Activated T-cell treated with anti-CD3 and anti-CD28 coated beads for 48 hours (primary cell): ENCODE measurements around the gene ZNF519.

Experiments
- DNase-seq: peaks from one replicate; pipeline ENCODE4 v3.0.0-alpha.2; 2020; ENCODE audit warnings: low read depth

Gene ZNF519

DNA sequence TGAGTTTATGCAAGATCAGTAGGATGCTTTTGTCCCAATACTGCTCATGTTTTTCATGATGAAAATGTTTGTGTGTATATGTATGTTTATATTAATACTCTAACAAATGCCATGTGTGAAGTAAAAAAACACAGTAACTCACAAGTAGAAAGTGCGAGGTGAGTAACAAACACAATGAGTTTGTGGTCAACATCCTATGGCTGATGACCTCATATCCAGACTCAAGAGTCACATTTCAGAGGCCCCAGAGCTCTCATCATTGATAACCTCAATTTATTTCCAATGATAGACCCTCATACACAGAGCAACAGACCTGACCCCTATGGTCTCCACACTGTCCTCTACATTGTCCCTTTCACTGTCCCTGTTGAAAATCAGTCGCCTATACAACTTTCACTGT, 34.5 kb downstream of the ZNF519 start:
- DNase-seq, result no peak

DNA sequence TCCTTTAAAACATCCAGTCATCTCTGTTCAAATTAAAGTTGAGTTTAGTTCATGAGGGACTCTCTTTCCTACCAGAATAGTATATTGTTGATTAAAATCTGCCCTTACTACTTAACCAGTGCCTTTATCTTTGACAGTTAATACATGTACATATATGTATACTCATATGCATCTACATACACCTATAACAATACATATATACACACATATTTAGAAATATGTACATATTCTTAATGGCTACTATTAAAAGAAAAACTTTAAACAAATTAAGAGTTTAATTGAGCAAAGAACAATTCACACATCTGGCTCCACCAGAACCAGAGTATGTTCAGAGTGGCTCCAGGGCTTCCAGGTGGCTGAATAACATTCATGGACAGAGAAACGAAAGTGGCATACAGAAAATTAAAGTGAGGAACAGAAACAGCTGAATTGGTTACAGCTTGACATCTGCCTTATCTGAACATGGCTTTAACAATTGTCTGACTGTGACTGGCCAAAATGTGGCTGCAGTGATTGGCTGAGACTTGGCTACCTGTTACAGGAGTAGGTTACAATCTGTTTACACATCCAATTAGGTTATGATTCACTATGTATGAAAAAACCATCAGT, 38.8 kb downstream of the ZNF519 start:
- no peak for DNase-seq

DNA sequence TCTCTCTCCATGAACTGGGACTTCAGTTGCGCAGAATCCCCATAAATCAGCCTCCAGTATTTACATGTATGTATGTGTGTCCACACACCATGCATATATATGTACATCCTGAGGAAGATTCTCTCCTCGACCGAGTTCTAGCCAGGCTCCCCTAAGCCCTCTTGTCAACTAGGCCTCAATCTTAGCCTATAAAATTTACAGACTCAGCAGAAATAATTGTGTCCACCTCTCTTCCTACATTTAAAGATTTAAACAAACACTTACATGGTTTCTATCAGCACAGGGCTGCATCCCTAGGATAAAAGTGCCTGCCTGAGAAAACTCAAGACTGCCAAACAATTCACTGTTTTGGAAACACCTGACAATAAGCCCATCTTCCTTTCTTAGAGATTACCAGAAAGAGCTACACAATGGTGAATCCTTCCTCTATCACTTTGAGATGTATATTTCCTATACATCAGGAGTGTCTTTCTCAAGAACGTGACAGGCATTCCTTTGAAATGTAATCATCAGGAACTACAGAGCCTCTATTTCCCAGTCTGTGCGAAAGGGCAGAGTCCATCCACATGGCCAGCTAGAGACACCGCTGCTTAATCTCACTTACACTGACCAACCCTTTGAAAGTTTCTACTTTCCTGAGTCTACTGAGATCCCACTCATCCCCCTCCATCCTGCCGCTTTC, 39.5 kb downstream of the ZNF519 start:
- DNase-seq, result no peak

DNA sequence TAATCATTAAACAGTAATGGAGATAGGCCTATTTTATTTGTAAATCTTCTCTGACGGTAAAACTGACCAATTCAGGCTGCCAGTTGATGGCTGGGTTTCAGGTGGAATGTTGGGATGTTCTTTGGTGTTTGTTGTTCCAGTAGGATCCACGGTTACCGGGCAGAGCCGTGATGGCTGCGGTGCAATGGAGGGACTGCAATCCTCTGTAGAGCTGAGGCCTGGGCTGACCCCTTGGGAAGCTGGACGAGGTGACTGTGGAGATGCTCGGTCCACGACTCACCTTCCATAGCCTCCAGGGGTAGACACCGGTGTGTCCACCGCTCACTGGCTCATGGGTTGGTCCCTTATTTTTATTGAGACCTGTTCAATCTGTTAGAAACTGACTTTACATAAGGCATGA, 42.5 kb downstream of the ZNF519 start:
- no peak for DNase-seq

DNA sequence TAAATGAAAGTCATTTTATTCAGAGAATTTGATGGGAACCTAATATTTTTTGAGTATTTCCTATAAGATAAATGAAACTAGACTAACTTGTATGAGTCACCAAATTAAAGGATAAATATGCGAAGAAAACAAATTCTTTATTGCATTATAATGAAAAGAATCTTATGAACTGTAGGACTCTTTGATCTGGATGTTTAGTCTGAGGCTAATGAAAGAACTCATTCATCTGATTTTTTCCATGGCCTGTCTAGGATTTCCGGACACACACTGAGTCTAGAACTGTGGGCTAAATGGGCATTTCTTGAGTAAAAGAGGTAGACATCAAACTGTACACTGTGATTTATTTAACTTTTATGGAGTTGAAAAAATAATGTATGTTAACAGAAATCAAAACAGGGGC, 43.0 kb downstream of the ZNF519 start:
- DNase-seq, result no peak

DNA sequence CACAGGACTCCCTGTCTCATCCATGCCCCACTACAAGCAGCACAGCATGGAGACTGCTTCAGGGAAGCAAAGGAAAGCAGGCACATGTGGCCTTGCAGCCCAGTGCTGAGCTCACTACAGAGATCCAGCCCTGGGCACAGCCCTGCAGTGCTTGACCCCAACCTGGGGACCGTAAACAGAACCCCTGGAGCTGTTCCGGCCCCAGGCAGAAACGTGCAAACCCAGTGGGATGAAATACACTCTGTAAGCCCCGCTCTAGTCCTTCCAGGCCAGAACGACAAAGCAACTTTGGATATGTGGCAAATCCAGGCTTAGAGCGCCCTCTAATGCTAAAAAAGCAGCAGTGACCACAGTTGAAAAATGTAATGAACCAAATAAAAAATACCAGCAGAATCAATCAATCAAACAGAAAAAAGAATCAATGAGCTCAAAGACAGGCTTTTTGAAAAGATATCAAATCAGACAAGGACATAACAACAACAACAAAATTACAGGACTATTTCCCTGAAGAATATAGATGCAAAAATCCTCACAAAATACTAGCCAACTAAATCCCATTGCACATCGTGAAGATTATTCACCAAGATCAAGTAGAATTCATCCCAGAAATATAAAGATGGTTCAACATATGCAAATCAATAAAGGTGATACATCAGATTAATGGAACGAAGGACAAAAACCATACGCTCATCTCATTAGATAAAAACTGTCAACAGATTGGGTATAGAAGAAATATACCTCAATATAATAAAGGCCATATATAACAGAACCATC, 45.6 kb downstream of the ZNF519 start:
- no peak for DNase-seq

DNA sequence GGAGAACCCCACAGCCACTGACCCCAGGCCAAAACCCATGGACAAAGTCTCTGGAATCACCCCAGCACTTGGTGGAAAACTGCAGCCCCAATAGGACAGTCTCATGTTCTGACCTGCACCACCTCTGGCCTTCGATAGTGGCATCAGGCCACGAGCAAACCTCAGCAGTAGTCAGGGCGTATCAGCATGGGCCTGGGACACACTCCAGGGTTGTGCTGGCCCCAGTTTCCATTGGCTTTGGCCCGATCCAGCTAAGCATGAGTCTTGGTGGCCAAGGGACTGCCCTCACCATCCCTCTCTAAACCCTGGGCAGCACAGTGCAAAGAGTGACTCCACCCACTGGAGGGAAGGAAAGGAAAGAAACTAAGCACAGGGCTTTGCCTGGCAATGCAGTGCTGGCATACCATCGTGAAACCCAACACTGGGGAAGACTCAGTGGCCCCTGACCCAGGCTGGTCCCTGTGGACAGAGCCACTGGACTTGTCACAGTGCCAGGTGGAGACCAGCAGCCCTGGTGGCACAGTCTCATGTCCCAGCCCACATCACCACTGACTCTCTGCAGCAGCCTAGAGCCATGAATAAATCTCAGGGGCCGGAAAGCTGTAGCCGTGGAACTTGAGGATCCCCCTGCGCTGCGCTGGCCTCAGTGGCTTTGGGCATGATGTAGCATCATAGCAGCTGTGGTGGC, 46.3 kb downstream of the ZNF519 start:
- DNase-seq, result no peak

DNA sequence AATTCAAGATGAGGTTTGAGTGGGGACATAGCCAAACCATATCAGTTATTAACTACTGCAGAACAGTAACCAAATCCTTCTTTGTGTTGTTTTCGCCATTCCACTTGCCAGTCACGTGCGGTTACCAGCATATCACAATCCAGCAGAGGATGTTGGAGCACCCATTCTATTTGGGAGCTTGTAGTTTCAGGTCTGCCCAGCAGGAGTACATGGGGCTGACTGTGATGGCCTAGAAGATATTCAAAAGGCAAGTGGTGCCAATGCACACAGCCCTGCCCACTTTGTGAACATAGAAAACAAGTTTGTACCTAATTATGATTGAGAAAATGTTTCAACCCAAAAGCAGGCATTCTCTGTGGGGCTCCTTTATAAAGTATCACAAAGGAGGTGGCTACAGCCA, 57.0 kb downstream of the ZNF519 start:
- DNase-seq, result no peak

DNA sequence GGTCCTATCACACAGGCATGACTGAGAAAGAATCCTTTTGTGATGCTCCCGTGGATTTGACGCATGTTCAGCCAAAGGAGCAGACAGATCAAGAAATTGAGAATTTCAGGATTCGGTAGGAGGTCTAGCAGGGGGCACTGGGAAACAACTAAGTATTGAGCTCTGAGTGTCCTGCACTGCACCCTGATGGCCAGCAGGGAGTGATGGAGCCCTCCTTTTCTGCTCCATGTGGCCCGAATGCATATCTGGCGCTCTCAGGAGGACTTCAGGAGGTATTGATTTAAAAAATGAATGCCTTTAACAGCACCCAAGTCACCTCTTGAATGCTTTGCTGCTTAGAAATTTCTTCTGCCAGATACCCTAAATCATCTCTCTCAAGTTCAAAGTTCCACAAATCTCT, 58.0 kb downstream of the ZNF519 start:
- no peak for DNase-seq

DNA sequence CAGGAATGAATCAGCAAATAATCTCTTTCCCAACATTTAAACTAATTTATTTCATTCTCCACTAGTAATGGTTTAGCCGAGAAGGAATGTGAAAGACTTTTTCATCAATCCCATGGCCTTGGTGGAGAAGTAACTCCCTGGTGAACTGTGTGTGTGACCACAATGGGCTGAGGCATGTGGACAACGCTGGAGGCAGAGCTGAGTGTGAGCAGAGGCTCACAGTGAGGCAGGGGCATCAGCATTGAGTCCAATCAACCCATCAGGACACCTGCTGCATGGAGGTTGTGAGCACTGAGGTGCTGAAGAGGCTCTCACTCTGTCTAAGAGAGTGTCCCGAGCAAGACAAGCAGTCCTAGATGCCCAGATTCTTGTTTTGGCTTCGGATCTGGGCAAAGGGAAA, 78.6 kb downstream of the ZNF519 start:
- DNase-seq, result no peak
